Trophoblast cell (in vitro differentiated cells and primary cell): ENCODE results near the gene CTNS.
A peak's percentile ranks its signal among the peaks of the same experiment; 100 is the strongest.

ENCODE experiments used
- DNase-seq, 2 donors: peaks; one replicate each; pipeline ENCODE4 v3.0.0-alpha.2; 2016
- H2AFZ ChIP-seq: 2 replicates; pipeline ENCODE4 v1.6.1; 2013; ENCODE audit warnings: low read length, moderate library complexity, mild to moderate bottlenecking; ENCODE audit not compliant: insufficient read depth, poor library complexity
- H2AK5ac ChIP-seq: 2 replicates; pipeline ENCODE4 v1.6.1; 2013; ENCODE audit warnings: mild to moderate bottlenecking, low read length
- H2BK120ac ChIP-seq: 2 replicates; pipeline ENCODE4 v1.6.1; 2013; ENCODE audit warnings: low read length, mild to moderate bottlenecking, moderate library complexity; ENCODE audit not compliant: insufficient read depth, poor library complexity
- H2BK12ac ChIP-seq: 2 replicates; pipeline ENCODE4 v1.6.1; 2013; ENCODE audit warnings: mild to moderate bottlenecking, low read length, moderate library complexity
- H2BK5ac ChIP-seq: 2 replicates; pipeline ENCODE4 v1.6.1; 2013; ENCODE audit warnings: low read length, low read depth, moderate library complexity, mild to moderate bottlenecking; ENCODE audit not compliant: poor library complexity
- H3K14ac ChIP-seq: 2 replicates; pipeline ENCODE4 v1.6.1; 2013; ENCODE audit warnings: mild to moderate bottlenecking, low read length
- H3K18ac ChIP-seq: 2 replicates; pipeline ENCODE4 v1.6.1; 2013; ENCODE audit warnings: mild to moderate bottlenecking, low read length
- H3K23ac ChIP-seq: 2 replicates; pipeline ENCODE4 v1.6.1; 2013; ENCODE audit warnings: low read length
- H3K27ac ChIP-seq: 2 replicates; pipeline ENCODE4 v1.5.1; 2013; ENCODE audit warnings: low read depth, mild to moderate bottlenecking, inconsistent platforms, low read length, moderate library complexity
- H3K27me3 ChIP-seq: 2 replicates; pipeline ENCODE4 v1.6.1; 2013; ENCODE audit warnings: inconsistent platforms, mild to moderate bottlenecking, low read length, moderate library complexity; ENCODE audit not compliant: insufficient read depth
- H3K36me3 ChIP-seq, 2 experiments: 1 replicate in 1 of 2; 2 replicates in 1 of 2; pipeline ENCODE4 v1.6.1; 2013; ENCODE audit warnings: low read length in 2 of 2, mild to moderate bottlenecking in 2 of 2, moderate library complexity in 1 of 2; ENCODE audit not compliant: insufficient read depth in 2 of 2, control insufficient read depth in 1 of 2
- H3K4ac ChIP-seq: 2 replicates; pipeline ENCODE4 v1.6.1; 2013; ENCODE audit warnings: low read depth, mild to moderate bottlenecking, low read length, moderate library complexity
- H3K4me1 ChIP-seq, 2 experiments: 1 replicate in 1 of 2; 2 replicates in 1 of 2; pipeline ENCODE4 v1.6.1; 2013; ENCODE audit warnings: low read length in 2 of 2, mild to moderate bottlenecking in 2 of 2, moderate library complexity in 1 of 2; ENCODE audit not compliant: insufficient read depth in 2 of 2, control insufficient read depth in 1 of 2
- H3K4me2 ChIP-seq: 2 replicates; pipeline ENCODE4 v1.6.1; 2013; ENCODE audit warnings: inconsistent platforms, mild to moderate bottlenecking, low read length, moderate library complexity
- H3K4me3 ChIP-seq: 2 replicates; pipeline ENCODE4 v1.5.1; 2013; ENCODE audit warnings: mild to moderate bottlenecking, low read depth, low read length, inconsistent platforms
- H3K79me1 ChIP-seq: one replicate; pipeline ENCODE4 v1.6.1; 2013; ENCODE audit warnings: low read length
- H3K79me2 ChIP-seq: 2 replicates; pipeline ENCODE4 v1.6.1; 2013; ENCODE audit warnings: low read length, mild to moderate bottlenecking; ENCODE audit not compliant: control insufficient read depth, insufficient read depth, poor library complexity
- H3K9ac ChIP-seq: 2 replicates; pipeline ENCODE4 v1.6.1; 2013; ENCODE audit warnings: mild to moderate bottlenecking, low read length
- H3K9me3 ChIP-seq: 2 replicates; pipeline ENCODE4 v1.6.1; 2013; ENCODE audit warnings: low read depth, mild to moderate bottlenecking, control low read depth, inconsistent platforms, low read length; ENCODE audit not compliant: insufficient read depth
- H4K12ac ChIP-seq: 2 replicates; pipeline ENCODE4 v1.6.1; 2013; ENCODE audit warnings: low read depth, mild to moderate bottlenecking, low read length, moderate library complexity
- H4K8ac ChIP-seq: 2 replicates; pipeline ENCODE4 v1.6.1; 2013; ENCODE audit warnings: low read depth, mild to moderate bottlenecking, low read length, moderate library complexity
- H4K91ac ChIP-seq: one replicate; pipeline ENCODE4 v1.6.1; 2013; ENCODE audit warnings: low read depth, mild to moderate bottlenecking, low read length, moderate library complexity
- WGBS: extraction: QIAGEN DNeasy Blood & Tissue Kit; methylation state at CpG from one replicate; pipeline ENCODE4 v1.1.7; 2013; ENCODE audit warnings: missing lambda C conversion rate; ENCODE audit not compliant: insufficient read length, insufficient coverage; ENCODE audit errors: extremely low coverage; 5-methylcytosine and 5-hydroxymethylcytosine counted together

CTNS gene

DNA sequence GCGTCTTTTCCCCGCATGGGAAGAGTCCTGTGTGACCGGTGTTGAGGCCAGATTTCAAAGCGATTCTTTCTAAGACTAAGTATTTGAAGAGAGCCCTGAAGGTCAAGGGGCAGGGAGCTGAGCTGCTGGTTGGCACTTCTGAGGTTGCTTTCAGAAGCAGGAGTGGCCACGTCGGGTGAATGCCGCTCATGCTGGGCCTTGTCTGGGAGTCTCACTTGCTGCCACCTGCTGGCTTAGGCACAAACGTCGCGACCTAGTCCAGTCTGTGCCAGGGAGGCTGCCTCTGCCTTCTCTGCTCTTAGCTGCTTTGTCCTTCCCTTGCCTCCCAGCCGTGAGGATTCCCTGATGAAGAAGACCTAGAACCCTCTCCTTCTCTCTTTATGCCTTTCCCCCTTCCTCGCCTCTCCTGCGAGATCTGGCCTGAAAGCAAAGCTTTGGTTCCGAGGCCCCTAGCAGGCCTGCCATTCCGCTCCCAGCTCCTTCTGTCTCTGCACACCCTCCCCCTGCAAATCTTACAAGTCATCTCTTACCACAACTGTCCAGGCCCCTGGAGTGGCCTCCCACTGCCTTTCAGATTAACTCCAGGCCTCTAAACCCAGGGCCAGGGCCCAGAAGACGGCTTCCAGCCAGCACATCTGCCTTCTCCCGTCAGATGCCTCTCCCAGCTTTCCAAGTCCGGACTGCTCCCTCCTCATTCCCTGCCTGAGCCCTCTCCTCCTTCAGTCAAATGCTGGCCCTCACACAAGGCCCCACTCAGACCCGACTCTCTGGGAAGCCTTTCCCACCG, 11.4 kb downstream of the CTNS start:
- Histone ChIP-seq H3K9me3 (no peaks in the 10 kb centered on the region), H3K14ac (no peak overlapping the region), H3K4me2 (no peak overlapping the region), H2BK120ac (no peak overlapping the region), H3K18ac (no peak overlapping the region), H4K91ac (no peak overlapping the region), H4K12ac (no peak overlapping the region), H3K79me1 (no peaks in the 10 kb centered on the region), H3K4me3 (no peak overlapping the region), H2BK12ac (no peak overlapping the region), H3K27ac (no peak overlapping the region), H3K36me3 (peaks cover 21 to 25% of the 10 kb centered on the region in 2 experiments), H3K9ac (no peak overlapping the region), H4K8ac (no peak overlapping the region), H2AFZ (no peak overlapping the region), H3K4ac (no peak overlapping the region), H2BK5ac (no peak overlapping the region), H2AK5ac (no peak overlapping the region), H3K27me3 (no peaks in the 10 kb centered on the region), H3K23ac (no peak overlapping the region), H3K4me1 (no peaks in the 10 kb centered on the region), H3K79me2 (no peaks in the 10 kb centered on the region)
- DNase-seq, result peak; percentile 60 to 81
- WGBS, result no CpG with 5 or more reads among the region's 20 CpGs

DNA sequence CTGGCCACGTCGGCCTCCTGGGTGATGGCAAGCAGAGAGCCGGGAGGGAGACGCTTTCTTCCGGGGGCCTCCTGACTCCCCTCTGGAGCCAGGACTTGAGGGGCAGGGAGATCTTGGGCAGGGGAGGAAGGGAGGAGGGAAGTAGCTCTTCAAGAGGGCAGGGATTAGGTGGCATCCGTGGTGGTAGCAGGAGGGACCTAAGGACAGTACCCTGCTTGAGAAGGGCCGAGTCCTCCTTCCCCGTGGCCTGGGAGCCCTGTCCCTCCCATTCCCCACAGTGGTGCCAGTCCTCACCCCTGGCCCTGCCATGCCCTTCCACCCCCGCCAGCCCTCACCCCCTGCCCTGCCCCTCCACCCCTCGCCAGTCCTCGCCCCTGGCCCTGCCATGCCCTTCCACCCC, 19.2 kb downstream of the CTNS start:
- no peak overlapping the region for H3K23ac ChIP-seq
- no peak overlapping the region for H3K4me3 ChIP-seq
- H3K4me2 ChIP-seq, result no peak overlapping the region
- no peaks in the 10 kb centered on the region for H3K9me3 ChIP-seq
- H3K27me3 ChIP-seq, result no peaks in the 10 kb centered on the region
- no peak overlapping the region for H3K4ac ChIP-seq
- H3K14ac ChIP-seq, result no peak overlapping the region
- no peak overlapping the region for H2BK120ac ChIP-seq
- no peak for DNase-seq
- peaks cover 0 to 7% of the 10 kb centered on the region in 2 experiments for H3K4me1 ChIP-seq
- no peaks in the 10 kb centered on the region for H3K79me1 ChIP-seq
- no peak overlapping the region for H3K27ac ChIP-seq
- H2BK5ac ChIP-seq, result no peak overlapping the region
- no peak overlapping the region for H3K9ac ChIP-seq
- no peak overlapping the region for H4K12ac ChIP-seq
- no peaks in the 10 kb centered on the region for H3K79me2 ChIP-seq
- H2BK12ac ChIP-seq, result no peak overlapping the region
- no peak overlapping the region for H4K8ac ChIP-seq
- peaks cover 13 to 15% of the 10 kb centered on the region in 2 experiments for H3K36me3 ChIP-seq
- no CpG with 5 or more reads among the region's 11 CpGs for WGBS
- H3K18ac ChIP-seq, result no peak overlapping the region
- no peak overlapping the region for H4K91ac ChIP-seq
- H2AK5ac ChIP-seq, result no peak overlapping the region
- H2AFZ ChIP-seq, result no peak overlapping the region

DNA sequence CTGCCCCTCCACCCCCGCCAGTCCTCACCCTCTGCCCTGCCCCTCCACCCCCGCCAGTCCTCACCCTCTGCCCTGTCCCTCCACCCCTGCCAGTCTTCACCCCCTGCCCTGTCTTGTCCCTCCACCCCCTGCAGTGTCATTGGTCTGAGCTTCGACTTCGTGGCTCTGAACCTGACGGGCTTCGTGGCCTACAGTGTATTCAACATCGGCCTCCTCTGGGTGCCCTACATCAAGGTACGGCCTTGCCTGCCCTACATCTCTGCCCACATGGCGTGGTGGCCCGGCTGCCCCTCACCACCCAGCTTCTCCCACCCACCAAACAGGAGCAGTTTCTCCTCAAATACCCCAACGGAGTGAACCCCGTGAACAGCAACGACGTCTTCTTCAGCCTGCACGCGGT, 19.8 kb downstream of the CTNS start:
- Histone ChIP-seq H3K9ac (no peak overlapping the region), H3K27me3 (no peaks in the 10 kb centered on the region), H3K4me2 (no peak overlapping the region), H3K79me1 (no peaks in the 10 kb centered on the region), H2BK120ac (no peak overlapping the region), H3K18ac (no peak overlapping the region), H2AK5ac (no peak overlapping the region), H4K91ac (no peak overlapping the region), H2BK5ac (no peak overlapping the region), H4K12ac (no peak overlapping the region), H4K8ac (no peak overlapping the region), H3K4ac (no peak overlapping the region), H3K9me3 (no peaks in the 10 kb centered on the region), H3K23ac (no peak overlapping the region), H2AFZ (no peak overlapping the region), H3K4me1 (peaks cover 0 to 7% of the 10 kb centered on the region in 2 experiments), H3K36me3 (peaks cover 11 to 15% of the 10 kb centered on the region in 2 experiments), H2BK12ac (no peak overlapping the region), H3K27ac (no peak overlapping the region), H3K79me2 (no peaks in the 10 kb centered on the region), H3K4me3 (no peak overlapping the region), H3K14ac (no peak overlapping the region)
- no peak for DNase-seq
- WGBS, result no CpG with 5 or more reads among the region's 16 CpGs

DNA sequence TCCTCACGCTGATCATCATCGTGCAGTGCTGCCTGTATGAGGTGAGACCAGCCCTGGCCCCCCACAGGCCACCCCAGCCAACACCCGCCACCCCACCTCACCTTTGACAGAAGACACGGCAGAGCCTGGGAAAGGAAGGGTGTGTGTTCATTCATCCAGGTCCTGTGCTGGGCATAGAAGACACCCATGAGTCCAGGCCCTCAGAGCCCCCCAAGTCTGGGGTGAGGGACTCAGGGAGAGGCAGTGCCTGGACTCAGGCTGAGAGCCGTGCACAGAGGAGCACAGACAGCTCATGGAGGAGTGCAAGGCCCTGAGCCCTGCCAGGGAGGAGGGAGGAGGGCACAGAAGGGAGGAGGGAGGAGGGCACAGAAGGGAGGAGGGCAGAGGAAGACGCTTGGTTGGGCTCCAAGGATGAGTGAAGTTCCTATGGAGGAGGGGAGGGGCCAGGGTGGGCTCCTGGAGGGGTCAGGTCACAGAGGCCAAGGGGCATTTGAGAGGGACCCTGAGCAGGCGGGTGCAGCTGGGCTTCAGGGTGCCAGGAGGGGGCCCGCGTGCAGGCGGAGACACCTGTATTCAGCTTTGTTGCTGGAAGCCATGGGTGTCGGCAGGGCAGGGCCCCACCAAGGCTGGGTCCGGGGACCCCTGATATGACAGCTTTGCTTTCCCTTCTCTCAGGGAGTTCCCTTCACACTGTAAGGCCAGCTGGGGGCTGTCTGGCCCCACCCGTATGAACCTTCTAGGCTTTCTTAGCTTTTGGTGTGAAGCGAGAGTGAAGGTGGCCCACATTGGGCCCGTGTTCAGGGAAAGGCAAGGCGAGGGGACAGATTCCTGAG, 20.4 kb downstream of the CTNS start:
- Histone ChIP-seq H3K4me3 (no peak overlapping the region), H3K9ac (no peak overlapping the region), H2AK5ac (no peak overlapping the region), H3K23ac (no peak overlapping the region), H4K91ac (no peak overlapping the region), H4K8ac (no peak overlapping the region), H3K79me2 (no peaks in the 10 kb centered on the region), H3K27me3 (no peaks in the 10 kb centered on the region), H3K4me1 (peaks cover 0 to 7% of the 10 kb centered on the region in 2 experiments), H3K27ac (no peak overlapping the region), H2BK120ac (no peak overlapping the region), H3K36me3 (peaks cover 9 to 20% of the 10 kb centered on the region in 2 experiments), H3K4ac (no peak overlapping the region), H3K4me2 (no peak overlapping the region), H2AFZ (no peak overlapping the region), H3K18ac (no peak overlapping the region), H2BK5ac (no peak overlapping the region), H3K9me3 (no peaks in the 10 kb centered on the region), H3K14ac (no peak overlapping the region), H3K79me1 (no peaks in the 10 kb centered on the region), H4K12ac (no peak overlapping the region), H2BK12ac (no peak overlapping the region)
- no CpG with 5 or more reads among the region's 16 CpGs for WGBS
- no peak for DNase-seq
